Progenitor cell of endocrine pancreas (in vitro differentiated cells): Measurements from ENCODE around the gene WBP1. TPM values are rescaled to one million over a fixed set of nuclear protein-coding genes. Genes with fewer than 3 reads are reported as not detected.
A peak's percentile ranks its signal among the peaks of the same experiment; 100 is the strongest.

ENCODE experiments used
- DNase-seq: peaks from one replicate; pipeline ENCODE4 v3.0.0; 2021; ENCODE audit warnings: low spot score; ENCODE audit not compliant: unreplicated experiment
- H3K27ac Mint-ChIP-seq: 2 replicates; pipeline ENCODE4 v1.8.0; 2021; ENCODE audit warnings: mild to moderate bottlenecking, moderate library complexity, mixed read lengths
- H3K27me3 Mint-ChIP-seq: 2 replicates; pipeline ENCODE4 v1.8.0; 2021; ENCODE audit warnings: mixed read lengths
- H3K36me3 Mint-ChIP-seq: 2 replicates; pipeline ENCODE4 v1.8.0; 2022; ENCODE audit warnings: mixed read lengths; ENCODE audit not compliant: insufficient read depth
- H3K4me1 Mint-ChIP-seq: 2 replicates; pipeline ENCODE4 v1.8.0; 2021; ENCODE audit warnings: low read depth, mixed read lengths
- H3K4me3 Mint-ChIP-seq: 2 replicates; pipeline ENCODE4 v1.8.0; 2021; ENCODE audit warnings: low read depth, mild to moderate bottlenecking, moderate library complexity, mixed read lengths
- H3K9me3 Mint-ChIP-seq: 2 replicates; pipeline ENCODE4 v1.8.0; 2021; ENCODE audit warnings: low read depth, mixed read lengths
- total RNA-seq: library from RNA; stranded (reverse); gene quantifications from 2 replicates; pipeline ENCODE4 v1.2.1, GENCODE V29; 2021
- TF ChIP-seq, protein P1 (sequence below): fragments of 200-600 bp; sonication (generic); IDR thresholded peaks from one replicate; pipeline ENCODE4 v1.5.0; 2021; ENCODE audit warnings: antibody characterized with exemption, mild to moderate bottlenecking; ENCODE audit not compliant: unreplicated experiment

WBP1 gene
- total RNA-seq, 1 donor from 2014 or later, result 140 TPM

DNA sequence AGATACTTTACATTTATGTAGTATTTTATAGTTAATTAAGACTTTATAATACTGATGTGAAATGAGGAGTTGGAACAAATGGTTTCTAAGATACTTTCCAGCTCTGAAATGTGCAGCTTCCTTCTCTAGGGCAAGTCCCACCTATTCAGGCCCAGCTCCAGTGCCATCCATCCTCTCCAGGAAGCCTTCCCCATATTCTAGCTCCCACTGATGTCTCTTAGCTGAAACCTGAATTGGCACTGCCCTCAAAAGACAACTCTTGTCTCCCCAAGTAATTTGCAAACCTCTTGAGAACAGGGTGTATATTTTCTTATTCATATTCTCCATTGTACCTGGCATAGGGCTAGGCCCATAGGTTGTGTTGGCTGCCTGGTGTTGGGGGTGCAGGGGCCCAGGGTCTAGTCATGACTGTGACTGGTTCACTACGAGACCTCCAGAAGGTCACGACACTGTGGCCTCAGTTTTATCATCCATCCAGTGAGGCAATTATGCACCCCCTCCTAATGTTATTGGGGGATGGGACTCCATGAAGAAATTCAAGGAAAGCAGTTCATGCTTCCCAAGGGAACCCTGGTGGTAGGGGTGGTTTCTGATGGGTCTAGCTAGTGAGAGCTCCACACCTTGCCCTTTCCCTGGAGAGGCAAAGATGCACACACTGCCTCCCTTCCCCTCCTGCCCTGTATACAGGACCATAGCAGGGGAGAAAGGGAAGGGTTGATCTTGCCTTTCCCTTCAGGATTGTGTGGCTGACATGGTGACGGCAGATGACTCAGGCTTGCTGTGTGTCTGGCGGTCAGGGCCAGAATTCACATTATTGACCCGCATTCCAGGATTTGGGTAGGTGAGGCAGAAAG lies 33.9 kb upstream of the WBP1 start:
- TF ChIP-seq, protein P1, sequence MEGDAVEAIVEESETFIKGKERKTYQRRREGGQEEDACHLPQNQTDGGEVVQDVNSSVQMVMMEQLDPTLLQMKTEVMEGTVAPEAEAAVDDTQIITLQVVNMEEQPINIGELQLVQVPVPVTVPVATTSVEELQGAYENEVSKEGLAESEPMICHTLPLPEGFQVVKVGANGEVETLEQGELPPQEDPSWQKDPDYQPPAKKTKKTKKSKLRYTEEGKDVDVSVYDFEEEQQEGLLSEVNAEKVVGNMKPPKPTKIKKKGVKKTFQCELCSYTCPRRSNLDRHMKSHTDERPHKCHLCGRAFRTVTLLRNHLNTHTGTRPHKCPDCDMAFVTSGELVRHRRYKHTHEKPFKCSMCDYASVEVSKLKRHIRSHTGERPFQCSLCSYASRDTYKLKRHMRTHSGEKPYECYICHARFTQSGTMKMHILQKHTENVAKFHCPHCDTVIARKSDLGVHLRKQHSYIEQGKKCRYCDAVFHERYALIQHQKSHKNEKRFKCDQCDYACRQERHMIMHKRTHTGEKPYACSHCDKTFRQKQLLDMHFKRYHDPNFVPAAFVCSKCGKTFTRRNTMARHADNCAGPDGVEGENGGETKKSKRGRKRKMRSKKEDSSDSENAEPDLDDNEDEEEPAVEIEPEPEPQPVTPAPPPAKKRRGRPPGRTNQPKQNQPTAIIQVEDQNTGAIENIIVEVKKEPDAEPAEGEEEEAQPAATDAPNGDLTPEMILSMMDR, result no peak
- peaks cover 4% of the 10 kb centered on the region for H3K27me3 Mint-ChIP-seq
- H3K36me3 Mint-ChIP-seq, result peaks cover 16% of the 10 kb centered on the region
- H3K9me3 Mint-ChIP-seq, result no peaks in the 10 kb centered on the region
- no peak overlapping the region for H3K27ac Mint-ChIP-seq
- H3K4me3 Mint-ChIP-seq, result no peak overlapping the region
- no peak for DNase-seq
- peaks cover 7% of the 10 kb centered on the region for H3K4me1 Mint-ChIP-seq

DNA sequence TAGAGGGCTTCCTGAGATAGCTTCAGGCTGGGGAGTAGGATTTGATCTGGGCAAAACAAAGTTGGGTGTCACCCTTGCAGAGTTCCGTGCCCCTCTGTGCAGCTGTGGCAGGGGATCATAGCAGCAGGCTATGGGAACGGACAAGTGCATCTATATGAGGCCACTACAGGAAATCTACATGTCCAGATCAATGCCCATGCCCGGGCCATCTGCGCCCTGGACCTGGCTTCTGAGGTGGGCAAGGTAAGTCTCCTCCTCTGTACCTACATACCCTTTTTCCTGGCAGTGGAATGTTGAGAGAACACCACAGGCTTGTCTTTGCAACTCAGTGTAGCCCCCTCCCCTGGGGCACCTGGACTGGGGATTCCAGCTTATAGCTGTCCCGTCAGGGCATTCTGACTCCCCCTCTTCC lies 33.2 kb upstream of the WBP1 start:
- Mint-ChIP-seq H3K27me3 (peaks cover 4% of the 10 kb centered on the region), H3K27ac (peak overlapping the region; percentile 45), H3K4me1 (peaks cover 7% of the 10 kb centered on the region), H3K4me3 (no peak overlapping the region), H3K9me3 (no peaks in the 10 kb centered on the region), H3K36me3 (peaks cover 18% of the 10 kb centered on the region)
- TF ChIP-seq, protein P1, result no peak
- no peak for DNase-seq

GRCh38 chr2:74425523-74425922 lies 32.7 kb upstream of the WBP1 start:
- no peak for DNase-seq
- Mint-ChIP-seq H3K4me3 (no peak overlapping the region), H3K27me3 (peaks cover 4% of the 10 kb centered on the region), H3K9me3 (no peaks in the 10 kb centered on the region), H3K4me1 (peaks cover 7% of the 10 kb centered on the region), H3K36me3 (peaks cover 19% of the 10 kb centered on the region), H3K27ac (peak overlapping the region; percentile 45)
- TF ChIP-seq, protein P1, result no peak

DNA sequence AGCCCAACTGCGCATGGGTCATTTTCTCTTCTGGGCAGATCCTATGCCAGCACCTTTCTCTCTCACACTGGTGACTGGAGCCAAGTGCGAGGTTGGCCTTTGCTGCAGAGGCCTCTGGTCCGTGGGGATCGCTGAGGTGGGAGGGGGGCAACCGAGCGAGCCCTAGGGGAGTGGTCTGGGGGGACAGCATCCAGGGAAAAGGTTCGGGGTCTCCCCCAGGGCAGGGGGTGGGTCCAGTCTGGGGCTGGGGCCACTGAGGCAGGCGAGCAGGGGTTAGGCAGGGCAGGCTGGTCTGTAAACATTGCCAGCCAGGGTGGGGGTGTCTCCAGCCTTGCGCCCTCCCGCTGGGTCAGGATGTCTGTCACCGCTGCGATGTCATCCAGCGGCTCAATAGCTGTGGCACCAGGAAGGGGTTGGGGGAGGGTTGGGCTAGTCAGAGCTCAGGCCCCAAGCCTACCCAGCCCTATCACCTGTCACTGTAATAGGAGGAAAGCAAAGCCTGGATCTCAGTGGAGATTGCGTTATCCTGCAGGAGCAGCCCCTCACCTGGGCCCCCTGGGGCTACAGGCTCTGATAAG lies 32.0 kb upstream of the WBP1 start:
- no peak overlapping the region for H3K27ac Mint-ChIP-seq
- H3K9me3 Mint-ChIP-seq, result no peaks in the 10 kb centered on the region
- peaks cover 5% of the 10 kb centered on the region for H3K4me1 Mint-ChIP-seq
- peaks cover 21% of the 10 kb centered on the region for H3K36me3 Mint-ChIP-seq
- TF ChIP-seq, protein P1, result no peak
- no peak for DNase-seq
- no peak overlapping the region for H3K4me3 Mint-ChIP-seq
- peaks cover 4% of the 10 kb centered on the region for H3K27me3 Mint-ChIP-seq

DNA sequence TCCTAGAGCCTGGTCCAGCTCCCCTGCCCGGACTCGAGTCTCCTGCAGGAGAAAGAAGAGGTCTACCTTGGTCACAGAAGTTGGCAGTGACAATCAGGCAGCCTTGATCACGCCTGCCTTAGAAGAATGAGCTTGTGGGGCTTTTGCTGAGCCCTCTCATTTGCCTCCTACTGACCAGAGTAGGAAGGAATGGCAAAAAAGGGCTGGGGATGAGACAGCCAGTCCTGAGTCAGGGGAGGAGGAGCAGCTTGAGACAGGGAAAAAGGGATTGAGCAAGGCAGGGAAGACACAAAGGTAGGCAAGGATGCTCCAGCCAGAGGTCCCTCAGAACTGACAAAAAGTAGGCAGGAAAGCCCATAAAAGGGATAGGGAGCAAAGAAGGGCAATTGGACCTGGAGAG lies 30.7 kb upstream of the WBP1 start:
- Mint-ChIP-seq H3K27ac (peak overlapping the region; percentile 23), H3K36me3 (peaks cover 21% of the 10 kb centered on the region), H3K4me1 (no peaks in the 10 kb centered on the region), H3K4me3 (no peak overlapping the region), H3K9me3 (no peaks in the 10 kb centered on the region), H3K27me3 (peaks cover 4% of the 10 kb centered on the region)
- TF ChIP-seq, protein P1, result no peak
- DNase-seq, result no peak
